ENCODE results near the gene CACNB1. TPM values are rescaled to one million over a fixed set of nuclear protein-coding genes. Genes with fewer than 3 reads are reported as not detected.

CACNB1 gene
- total and polyA plus RNA-seq, 2 of the 13 experiments (the other 11 are each of a cell fraction or from before 2014, with no cell fraction given) = 0.75 to 1.5 TPM

- TF ChIP-seq SRSF9 (IDR thresholded peaks at IDR 0.05; ENCODE audit: borderline replicate concordance, insufficient read depth, low read depth, low read length, poor library complexity, severe bottlenecking) (no peak), NONO (IDR thresholded peaks at IDR 0.05) (no peak), NONO (CRISPR knock-in tag; conservative IDR thresholded peaks at IDR 0.05) (peak; percentile 70; the same call in 1 of the 2 replicates), ZNF546 (CRISPR knock-in tag; conservative IDR thresholded peaks at IDR 0.05) (peak; percentile 71; the same call in 1 of the 2 replicates), TIGD3 (CRISPR knock-in tag; IDR thresholded peaks at IDR 0.05; ENCODE audit: borderline replicate concordance) (no peak), AHR (CRISPR knock-in tag; IDR thresholded peaks at IDR 0.05) (0 out of 2 replicates have a peak, but pooled peaks have one; percentile 44), BCL6 (CRISPR knock-in tag; IDR thresholded peaks at IDR 0.05) (no peak), SP5 (CRISPR knock-in tag; IDR thresholded peaks at IDR 0.05; ENCODE audit: borderline replicate concordance, low read depth) (peak; percentile 73; the same call in 1 of the 2 replicates), ZSCAN31 (CRISPR knock-in tag; IDR thresholded peaks at IDR 0.05; ENCODE audit: low read depth) (no peak), ZNF75D (CRISPR knock-in tag; IDR thresholded peaks at IDR 0.05; ENCODE audit: borderline replicate concordance) (no peak), ZNF143 (CRISPR knock-in tag; IDR thresholded peaks at IDR 0.05) (no peak), ZNF33A (CRISPR knock-in tag; IDR thresholded peaks at IDR 0.05; ENCODE audit: borderline replicate concordance) (no peak), PRDM15 (CRISPR knock-in tag; IDR thresholded peaks at IDR 0.05) (no peak), YEATS2 (CRISPR knock-in tag; IDR thresholded peaks at IDR 0.05; ENCODE audit: borderline replicate concordance) (no peak)
- TF ChIP-seq, protein P1, sequence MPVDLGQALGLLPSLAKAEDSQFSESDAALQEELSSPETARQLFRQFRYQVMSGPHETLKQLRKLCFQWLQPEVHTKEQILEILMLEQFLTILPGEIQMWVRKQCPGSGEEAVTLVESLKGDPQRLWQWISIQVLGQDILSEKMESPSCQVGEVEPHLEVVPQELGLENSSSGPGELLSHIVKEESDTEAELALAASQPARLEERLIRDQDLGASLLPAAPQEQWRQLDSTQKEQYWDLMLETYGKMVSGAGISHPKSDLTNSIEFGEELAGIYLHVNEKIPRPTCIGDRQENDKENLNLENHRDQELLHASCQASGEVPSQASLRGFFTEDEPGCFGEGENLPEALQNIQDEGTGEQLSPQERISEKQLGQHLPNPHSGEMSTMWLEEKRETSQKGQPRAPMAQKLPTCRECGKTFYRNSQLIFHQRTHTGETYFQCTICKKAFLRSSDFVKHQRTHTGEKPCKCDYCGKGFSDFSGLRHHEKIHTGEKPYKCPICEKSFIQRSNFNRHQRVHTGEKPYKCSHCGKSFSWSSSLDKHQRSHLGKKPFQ (CRISPR knock-in tag; IDR thresholded peaks at IDR 0.05; ENCODE audit: insufficient replicate concordance) = no peak
- TF ChIP-seq, protein P2, sequence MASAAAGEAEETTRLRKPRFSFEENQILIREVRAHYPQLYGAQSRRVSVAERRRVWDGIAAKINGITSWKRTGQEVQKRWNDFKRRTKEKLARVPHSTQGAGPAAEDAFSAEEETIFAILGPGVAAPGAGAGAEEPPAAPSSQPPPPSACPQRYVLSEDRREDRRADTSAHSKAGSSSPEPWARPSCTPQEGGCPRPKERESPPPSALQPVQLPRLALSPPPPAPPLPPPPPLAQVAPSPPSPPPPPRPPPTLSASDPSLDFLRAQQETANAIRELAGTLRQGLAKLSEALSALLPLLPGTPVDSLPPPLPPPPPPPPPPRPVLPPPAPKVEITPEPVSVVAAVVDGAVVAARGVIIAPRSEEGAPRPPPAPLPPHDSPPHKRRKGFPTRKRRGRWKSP (CRISPR knock-in tag; IDR thresholded peaks at IDR 0.05) = no peak
Observed at GRCh38 chr17:39197380-39198185, at the start of gene CACNB1 (continued).
